ENCODE results near the gene NUTM2A. TPM values are rescaled to one million over a fixed set of nuclear protein-coding genes. Genes with fewer than 3 reads are reported as not detected.
"Not testable (repeated sequence)": the region's sequence is repeated elsewhere in the genome, so short reads cannot be mapped to it uniquely, and the experiment has no call there.

The NUTM2A gene
- total RNA-seq = 1 to 10 TPM; 6.1 to 7.6 TPM
- polyA plus RNA-seq (ENCODE audit: insufficient read depth, low read depth, low replicate concordance) = 4.2 TPM
- long read RNA-seq, donor 1, partial matches to known transcripts = 6 of 12 reads
- long read RNA-seq, donor 1, other reads (novel, unspliced or antisense) = 6 of 12 reads
- long read RNA-seq, donor 2 = 0 reads

DNA sequence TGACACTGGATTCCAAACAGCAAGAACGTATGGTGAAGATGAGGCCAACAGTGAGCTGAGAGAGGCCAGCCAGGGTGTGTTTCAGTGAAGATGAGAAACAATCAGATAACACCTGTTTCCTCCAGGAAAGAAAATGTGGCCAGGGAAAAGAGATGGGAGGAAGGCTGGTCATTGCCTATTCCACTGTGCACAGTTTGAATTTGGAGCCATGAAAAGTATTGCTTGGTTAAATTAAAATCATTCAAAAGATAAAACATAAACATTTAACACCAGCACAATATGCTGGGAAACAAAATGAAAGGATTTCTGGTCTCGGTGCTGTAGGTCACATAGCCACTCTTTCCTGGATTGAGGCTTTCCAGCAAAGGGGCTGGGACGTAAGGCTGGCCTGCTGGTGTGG is at the start of gene NUTM2A:
TSS of gene NUTM2A (plus strand) at position 301 of the 400 bp plus-strand sequence. CDS start 383 bp downstream, outside the sequence.
- DNase-seq; H3K36me3 ChIP-seq (ENCODE audit: low read depth, missing control alignments); H3K4me3 ChIP-seq; H3K9me3 ChIP-seq; intact Hi-C loops (cut with DNase I; ENCODE audit: low total_unique reads); H3K27ac ChIP-seq; H3K4me1 ChIP-seq; H3K27me3 ChIP-seq: not testable (repeated sequence)
- no CpG with 5 or more reads among the region's 3 CpGs for WGBS, 2 donors

DNA sequence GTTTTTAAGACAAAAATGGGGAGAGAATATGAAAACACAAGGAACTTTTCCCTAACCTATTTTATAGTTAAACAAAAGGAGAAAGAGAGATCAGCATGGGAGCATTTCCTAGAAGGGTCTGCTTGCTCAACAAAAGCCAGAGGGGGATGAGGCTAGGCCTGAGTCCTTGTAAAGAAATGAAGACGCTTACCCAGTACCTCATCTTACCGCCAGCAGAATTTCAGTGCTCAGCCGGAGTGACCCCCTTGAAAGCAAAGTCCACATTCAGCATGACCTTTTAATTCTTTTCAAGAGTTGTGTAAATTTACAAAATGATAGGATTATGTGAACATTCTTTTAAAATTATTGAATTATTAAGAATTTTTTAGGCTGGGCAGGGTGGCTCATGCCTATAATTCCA is 47.7 kb upstream of the NUTM2A start:
- H3K9me3 ChIP-seq; intact Hi-C loops (cut with DNase I; ENCODE audit: low total_unique reads); H3K4me1 ChIP-seq; DNase-seq; H3K27me3 ChIP-seq; H3K36me3 ChIP-seq (ENCODE audit: low read depth, missing control alignments); H3K4me3 ChIP-seq; H3K27ac ChIP-seq: not testable (repeated sequence)
- 100% methylated on average over 2 to 3 of the region's 3 CpGs for WGBS, 2 donors

GRCh38 chr10:87184421-87184820 is 40.8 kb upstream of the NUTM2A start:
- DNase-seq; H3K27ac ChIP-seq; H3K36me3 ChIP-seq (ENCODE audit: low read depth, missing control alignments); H3K4me3 ChIP-seq; H3K4me1 ChIP-seq; H3K27me3 ChIP-seq; intact Hi-C loops (cut with DNase I; ENCODE audit: low total_unique reads); H3K9me3 ChIP-seq: not testable (repeated sequence)
- 82 to 86% methylated on average over 6 of the region's 6 CpGs for WGBS, 2 donors

- intact Hi-C loops (cut with DNase I; ENCODE audit: low total_unique reads); H3K27ac ChIP-seq; H3K4me1 ChIP-seq; DNase-seq; H3K9me3 ChIP-seq; H3K36me3 ChIP-seq (ENCODE audit: low read depth, missing control alignments); H3K4me3 ChIP-seq; H3K27me3 ChIP-seq: not testable (repeated sequence)
- WGBS, 2 donors = 93% methylated on average over 3 to 4 of the region's 4 CpGs
Observed at GRCh38 chr10:87186016-87186415, 39.2 kb upstream of the NUTM2A start.

DNA sequence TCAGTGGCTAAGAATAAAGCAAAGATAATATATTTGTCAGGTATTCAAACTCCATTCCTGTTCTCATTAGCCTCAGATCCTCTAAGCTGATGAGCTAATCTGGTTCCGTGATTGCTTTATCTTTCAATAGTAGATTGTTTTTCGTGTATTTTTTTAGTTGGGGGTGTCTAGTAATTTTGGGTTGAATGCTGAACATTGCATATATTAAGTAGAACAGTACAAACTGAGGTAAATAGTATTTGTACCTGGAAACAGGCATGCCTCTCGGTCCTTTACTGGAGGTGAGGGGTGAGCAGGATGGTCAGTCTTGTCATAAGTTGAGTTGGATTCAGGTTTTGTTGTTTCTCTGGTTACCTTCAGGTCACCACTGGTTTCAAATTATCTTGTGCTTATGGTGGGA is 37.7 kb upstream of the NUTM2A start:
- H3K27me3 ChIP-seq; intact Hi-C loops (cut with DNase I; ENCODE audit: low total_unique reads): not testable (repeated sequence)
- WGBS, 2 donors = 76 to 80% methylated on average over 3 of the region's 3 CpGs

GRCh38 chr10:87191841-87192240 is 33.4 kb upstream of the NUTM2A start:
- DNase-seq; H3K4me1 ChIP-seq; H3K27me3 ChIP-seq; H3K36me3 ChIP-seq (ENCODE audit: low read depth, missing control alignments); H3K27ac ChIP-seq; H3K4me3 ChIP-seq; intact Hi-C loops (cut with DNase I; ENCODE audit: low total_unique reads); H3K9me3 ChIP-seq: not testable (repeated sequence)
- WGBS, 2 donors = 89 to 95% methylated on average over 3 of the region's 3 CpGs

More for the DNA sequence above, 37.7 kb upstream of the NUTM2A start:
- H3K4me1 ChIP-seq; H3K4me3 ChIP-seq; H3K9me3 ChIP-seq; H3K27ac ChIP-seq; DNase-seq; H3K36me3 ChIP-seq (ENCODE audit: low read depth, missing control alignments): not testable (repeated sequence)

GRCh38 chr10:87200924-87201323 is 24.3 kb upstream of the NUTM2A start:
- H3K4me3 ChIP-seq; intact Hi-C loops (cut with DNase I; ENCODE audit: low total_unique reads); H3K27ac ChIP-seq; H3K36me3 ChIP-seq (ENCODE audit: low read depth, missing control alignments); H3K9me3 ChIP-seq; DNase-seq; H3K27me3 ChIP-seq; H3K4me1 ChIP-seq: not testable (repeated sequence)
- WGBS, 2 donors = 81 to 87% methylated on average over 6 of the region's 6 CpGs

GRCh38 chr10:87204801-87205200 is 20.4 kb upstream of the NUTM2A start:
- H3K4me1 ChIP-seq; H3K27ac ChIP-seq; H3K36me3 ChIP-seq (ENCODE audit: low read depth, missing control alignments); DNase-seq; intact Hi-C loops (cut with DNase I; ENCODE audit: low total_unique reads); H3K27me3 ChIP-seq; H3K9me3 ChIP-seq; H3K4me3 ChIP-seq: not testable (repeated sequence)
- WGBS, 2 donors = 17 to 32% methylated on average over 2 to 3 of the region's 4 CpGs

- H3K9me3 ChIP-seq; H3K4me3 ChIP-seq; H3K27me3 ChIP-seq; H3K36me3 ChIP-seq (ENCODE audit: low read depth, missing control alignments); H3K4me1 ChIP-seq; DNase-seq; intact Hi-C loops (cut with DNase I; ENCODE audit: low total_unique reads): not testable (repeated sequence)
- peak overlapping the region in 1 of 2 donors; percentile 29 for H3K27ac ChIP-seq
- WGBS, 2 donors = 41 to 58% methylated on average over 4 of the region's 4 CpGs
Observed at GRCh38 chr10:87206922-87207321, 18.3 kb upstream of the NUTM2A start.

DNA sequence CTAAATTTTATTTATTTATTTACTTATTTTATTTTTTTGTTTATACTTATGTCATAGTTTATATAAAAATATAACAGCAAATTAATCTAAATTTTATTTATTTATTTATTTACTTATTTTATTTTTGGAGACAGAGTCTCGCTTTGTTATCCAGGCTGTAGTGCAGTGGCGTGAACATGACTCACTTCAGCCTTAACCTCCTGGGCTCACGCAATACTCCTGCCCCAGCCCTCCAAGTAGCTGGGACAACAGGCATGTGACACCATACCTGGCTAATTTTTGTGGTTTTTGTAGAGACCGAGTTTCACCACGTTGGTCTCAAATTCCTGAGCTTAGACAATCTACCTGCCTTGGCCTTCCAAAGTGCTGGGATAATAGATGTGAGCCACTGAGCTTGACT is 14.9 kb upstream of the NUTM2A start:
- H3K27ac ChIP-seq; H3K4me3 ChIP-seq; intact Hi-C loops (cut with DNase I; ENCODE audit: low total_unique reads); DNase-seq; H3K27me3 ChIP-seq; H3K36me3 ChIP-seq (ENCODE audit: low read depth, missing control alignments); H3K4me1 ChIP-seq; H3K9me3 ChIP-seq: not testable (repeated sequence)
- whole genome bisulfite sequencing, 2 donors = 92 to 96% methylated on average over 5 of the region's 5 CpGs

DNA sequence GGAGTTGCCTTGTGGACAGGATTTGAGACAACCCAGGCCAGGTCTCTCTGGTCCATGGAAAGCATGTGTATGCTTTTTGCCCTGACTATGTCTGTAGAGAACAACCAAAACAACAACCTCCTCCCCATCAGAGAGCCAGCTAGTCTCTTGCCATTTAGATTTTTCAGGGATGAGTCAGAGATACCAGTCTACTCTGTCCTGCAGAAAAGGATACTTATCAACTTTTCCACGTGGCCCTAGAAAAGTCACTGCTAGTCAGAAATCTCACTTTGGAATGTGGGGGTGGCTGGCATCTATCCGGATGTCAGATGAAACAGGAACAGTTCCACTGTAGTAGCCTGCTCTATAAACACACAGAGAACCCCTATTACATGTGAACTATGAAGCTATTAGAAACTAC is 13.4 kb upstream of the NUTM2A start:
- H3K27me3 ChIP-seq; H3K27ac ChIP-seq; intact Hi-C loops (cut with DNase I; ENCODE audit: low total_unique reads); H3K36me3 ChIP-seq (ENCODE audit: low read depth, missing control alignments); H3K4me1 ChIP-seq; H3K9me3 ChIP-seq; H3K4me3 ChIP-seq: not testable (repeated sequence)
- DNase-seq = peak; percentile 42
- 45 to 47% methylated on average over 2 of the region's 2 CpGs for WGBS, 2 donors

- H3K9me3 ChIP-seq; H3K27ac ChIP-seq; H3K4me1 ChIP-seq; H3K27me3 ChIP-seq; H3K36me3 ChIP-seq (ENCODE audit: low read depth, missing control alignments); intact Hi-C loops (cut with DNase I; ENCODE audit: low total_unique reads); H3K4me3 ChIP-seq; DNase-seq: not testable (repeated sequence)
- WGBS, 2 donors = 77 to 100% methylated on average over 2 to 5 of the region's 8 CpGs
Observed at GRCh38 chr10:87213150-87213765, 12.0 kb upstream of the NUTM2A start.
